Ectodermal cell (in vitro differentiated cells): ENCODE data around the gene LASP1.

Source experiments
- H3K27ac ChIP-seq: 2 replicates; pipeline ENCODE4 v1.7.0; 2013; ENCODE audit warnings: mild to moderate bottlenecking, low read depth, low read length; ENCODE audit not compliant: insufficient read depth, poor library complexity, severe bottlenecking
- H3K27me3 ChIP-seq: 2 replicates; pipeline ENCODE4 v1.7.0; 2013; ENCODE audit warnings: mild to moderate bottlenecking, low read length; ENCODE audit not compliant: insufficient read depth, control insufficient read depth, poor library complexity, severe bottlenecking
- H3K36me3 ChIP-seq: one replicate; pipeline ENCODE4 v1.7.0; 2013; ENCODE audit warnings: low read length; ENCODE audit not compliant: control insufficient read depth, insufficient read depth
- H3K4me1 ChIP-seq: one replicate; pipeline ENCODE4 v1.7.0; 2013; ENCODE audit warnings: low read length; ENCODE audit not compliant: control insufficient read depth, insufficient read depth
- H3K4me3 ChIP-seq: 2 replicates; pipeline ENCODE4 v1.7.0; 2013; ENCODE audit warnings: low read depth, low read length, control low read depth; ENCODE audit not compliant: insufficient read depth
- H3K9me3 ChIP-seq: 2 replicates; pipeline ENCODE4 v1.7.0; 2013; ENCODE audit warnings: mild to moderate bottlenecking, low read length, moderate library complexity; ENCODE audit not compliant: control insufficient read depth
- WGBS, 2 experiments: methylation state at CpG; one replicate each; pipeline ENCODE4 v1.1.7; 2013; ENCODE audit warnings: missing lambda C conversion rate in 2 of 2; 5-methylcytosine and 5-hydroxymethylcytosine counted together

LASP1 gene

DNA sequence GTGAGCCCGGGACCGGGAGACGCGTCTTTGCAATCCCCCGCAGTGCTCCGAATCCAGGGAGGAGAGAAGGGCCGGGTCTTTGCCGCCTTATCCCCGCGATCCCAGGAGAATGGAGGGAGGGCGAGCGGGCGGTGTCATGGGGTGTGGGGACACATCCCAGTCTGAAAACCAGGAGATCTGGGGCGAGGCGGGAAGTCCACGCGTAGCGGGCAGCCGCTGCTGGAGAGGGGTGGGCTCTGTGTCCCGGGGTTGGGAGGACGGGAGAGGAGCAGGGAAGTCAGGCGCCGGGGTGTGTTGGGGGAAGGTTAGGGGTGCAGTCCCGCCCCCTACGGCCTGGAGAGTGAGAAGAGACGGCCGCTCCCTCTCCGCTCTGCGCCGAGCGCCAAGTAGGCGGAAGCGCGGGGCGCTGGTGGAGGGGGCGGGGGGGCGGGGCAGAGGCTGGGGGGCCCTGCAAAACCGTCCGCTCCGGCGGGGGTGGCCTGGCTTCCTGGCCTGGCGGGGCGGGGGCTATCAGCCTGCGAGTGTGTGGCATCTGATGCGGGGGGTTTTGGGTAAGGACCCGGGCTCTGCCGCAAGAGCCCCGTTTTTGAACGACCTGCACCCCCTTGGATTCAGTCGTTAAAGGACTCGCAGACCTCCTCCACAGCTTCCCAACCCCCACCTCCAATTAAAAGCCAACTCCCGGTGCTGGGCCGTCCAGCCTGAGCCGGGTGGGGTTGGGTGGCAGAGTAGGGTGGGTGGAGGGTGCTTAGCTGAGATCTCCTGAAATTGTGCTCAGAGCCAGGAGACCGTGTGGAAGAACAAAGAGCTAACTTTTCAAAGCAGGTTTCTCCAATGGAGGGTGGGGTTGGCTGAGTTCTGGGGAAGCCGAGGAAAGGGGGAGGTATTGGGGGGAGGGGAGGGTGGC, 654 bp downstream of the LASP1 start:
- H3K9me3 ChIP-seq, result no peaks in the 10 kb centered on the region
- peaks cover 9% of the 10 kb centered on the region for H3K27me3 ChIP-seq
- no peaks in the 10 kb centered on the region for H3K36me3 ChIP-seq
- H3K4me1 ChIP-seq, result peaks cover 19% of the 10 kb centered on the region
- WGBS, 2 experiments, result 0 to 1% methylated on average over 46 to 56 of the region's 56 CpGs
- no peak overlapping the region for H3K27ac ChIP-seq
- H3K4me3 ChIP-seq, result peak overlapping the region; percentile 91

DNA sequence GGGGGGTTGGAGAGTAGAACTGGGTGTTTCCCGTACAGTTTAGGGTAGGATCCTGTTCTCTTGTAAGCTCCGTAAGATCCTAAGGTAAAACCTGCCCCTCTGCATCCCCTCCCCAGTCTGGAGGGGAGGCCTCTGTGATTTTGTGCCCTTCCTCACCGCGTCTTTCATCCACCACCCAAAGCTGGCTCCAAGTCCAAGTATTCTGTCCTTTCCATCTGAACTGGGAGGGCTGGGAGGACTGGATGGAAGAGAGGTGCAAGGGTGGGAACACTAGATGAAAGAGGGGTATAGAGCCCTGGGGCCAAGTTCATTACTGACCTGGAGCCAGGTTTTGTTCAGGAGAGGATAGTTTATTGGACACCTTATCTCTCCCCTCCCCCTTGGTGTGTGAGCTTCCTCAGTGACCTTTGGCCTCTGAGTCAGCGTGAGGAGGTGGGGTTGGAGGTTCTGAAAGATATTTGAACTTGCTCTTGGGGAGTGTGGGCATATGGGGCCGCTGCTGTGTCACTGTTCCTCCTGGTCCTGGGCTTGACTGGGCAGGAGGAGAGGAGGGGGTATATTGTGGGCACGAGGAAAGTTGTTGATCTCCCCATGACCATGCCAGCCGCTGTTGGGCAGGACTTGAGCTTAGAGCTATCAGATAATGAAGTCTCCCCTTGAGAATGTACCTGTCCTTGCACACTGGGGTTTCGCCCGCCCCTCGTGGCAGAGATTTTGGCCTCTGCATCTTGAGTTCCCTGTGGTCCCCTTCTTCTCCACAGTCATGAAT, 1.6 kb downstream of the LASP1 start:
- H3K9me3 ChIP-seq, result no peaks in the 10 kb centered on the region
- 36 to 38% methylated on average over 11 of the region's 11 CpGs for WGBS, 2 experiments
- H3K4me3 ChIP-seq, result peak overlapping the region; percentile 91
- H3K27me3 ChIP-seq, result peaks cover 9% of the 10 kb centered on the region
- no peaks in the 10 kb centered on the region for H3K36me3 ChIP-seq
- H3K4me1 ChIP-seq, result peaks cover 23% of the 10 kb centered on the region
- H3K27ac ChIP-seq, result no peak overlapping the region

DNA sequence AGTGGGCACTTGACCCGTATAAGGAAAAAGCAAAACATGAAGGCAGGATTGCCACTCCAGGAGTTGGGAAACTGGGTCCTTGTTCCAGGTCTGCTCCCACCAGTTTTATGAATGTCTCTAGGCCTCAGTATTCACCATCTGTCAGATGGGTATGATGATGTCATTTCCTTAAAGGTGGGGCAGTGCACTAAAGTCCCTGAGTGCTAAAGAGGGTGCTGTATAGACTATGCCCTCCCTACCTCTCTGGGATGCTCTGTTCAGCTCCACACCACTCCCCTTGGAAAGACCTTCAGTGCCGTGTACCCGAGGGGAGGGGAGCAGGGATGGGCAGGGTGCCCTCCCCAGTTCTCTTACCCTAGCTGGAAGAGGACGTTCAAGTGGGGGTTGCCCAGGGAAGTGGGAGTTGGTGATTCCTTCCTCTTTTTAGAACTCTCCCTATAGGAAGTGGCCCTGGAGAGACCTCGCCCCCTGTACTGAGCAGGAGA, 2.2 kb downstream of the LASP1 start:
- Histone ChIP-seq H3K27me3 (peaks cover 9% of the 10 kb centered on the region), H3K27ac (no peak overlapping the region), H3K4me3 (no peak overlapping the region), H3K36me3 (no peaks in the 10 kb centered on the region), H3K4me1 (peaks cover 27% of the 10 kb centered on the region), H3K9me3 (no peaks in the 10 kb centered on the region)
- WGBS, 2 experiments, result 82 to 87% methylated on average over 5 of the region's 5 CpGs

DNA sequence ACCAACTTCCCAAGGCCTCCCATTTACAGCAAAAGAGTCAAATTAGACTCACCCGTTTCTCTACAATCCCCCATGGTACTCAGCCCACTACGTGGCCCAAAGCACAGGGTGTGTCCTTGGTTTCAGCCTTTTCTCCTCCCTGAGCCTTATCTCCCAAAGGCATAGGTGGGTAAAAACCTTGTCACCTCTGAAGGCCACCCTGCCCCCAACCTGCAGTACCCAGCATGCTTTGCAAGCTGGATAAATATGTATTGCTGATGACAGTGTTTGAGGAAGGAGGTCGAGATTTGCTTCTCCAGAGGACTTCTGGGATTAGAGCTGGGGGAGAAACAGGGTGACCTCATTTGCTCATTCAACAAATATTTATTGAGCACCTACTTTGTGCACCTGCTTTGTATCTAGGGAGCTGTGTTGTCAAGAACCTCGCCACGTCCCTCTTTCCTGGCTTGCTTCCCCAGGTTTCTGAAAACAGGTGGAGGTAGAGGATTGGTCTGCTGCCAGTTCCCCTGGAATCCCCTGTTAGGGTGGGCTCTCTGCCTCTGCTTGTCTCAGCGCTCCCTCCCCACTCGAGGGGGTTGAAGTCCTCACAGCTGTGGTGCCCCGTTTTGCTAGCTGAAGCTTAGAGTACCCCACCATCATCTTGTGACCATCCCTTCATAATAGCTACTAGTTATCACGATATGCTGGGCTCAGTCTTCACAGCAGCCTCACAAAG, 3.0 kb downstream of the LASP1 start:
- no peak overlapping the region for H3K27ac ChIP-seq
- H3K4me3 ChIP-seq, result no peak overlapping the region
- H3K9me3 ChIP-seq, result no peaks in the 10 kb centered on the region
- WGBS, 2 experiments, result 86 to 93% methylated on average over 9 of the region's 9 CpGs
- no peaks in the 10 kb centered on the region for H3K36me3 ChIP-seq
- peaks cover 35% of the 10 kb centered on the region for H3K4me1 ChIP-seq
- H3K27me3 ChIP-seq, result peaks cover 9% of the 10 kb centered on the region

DNA sequence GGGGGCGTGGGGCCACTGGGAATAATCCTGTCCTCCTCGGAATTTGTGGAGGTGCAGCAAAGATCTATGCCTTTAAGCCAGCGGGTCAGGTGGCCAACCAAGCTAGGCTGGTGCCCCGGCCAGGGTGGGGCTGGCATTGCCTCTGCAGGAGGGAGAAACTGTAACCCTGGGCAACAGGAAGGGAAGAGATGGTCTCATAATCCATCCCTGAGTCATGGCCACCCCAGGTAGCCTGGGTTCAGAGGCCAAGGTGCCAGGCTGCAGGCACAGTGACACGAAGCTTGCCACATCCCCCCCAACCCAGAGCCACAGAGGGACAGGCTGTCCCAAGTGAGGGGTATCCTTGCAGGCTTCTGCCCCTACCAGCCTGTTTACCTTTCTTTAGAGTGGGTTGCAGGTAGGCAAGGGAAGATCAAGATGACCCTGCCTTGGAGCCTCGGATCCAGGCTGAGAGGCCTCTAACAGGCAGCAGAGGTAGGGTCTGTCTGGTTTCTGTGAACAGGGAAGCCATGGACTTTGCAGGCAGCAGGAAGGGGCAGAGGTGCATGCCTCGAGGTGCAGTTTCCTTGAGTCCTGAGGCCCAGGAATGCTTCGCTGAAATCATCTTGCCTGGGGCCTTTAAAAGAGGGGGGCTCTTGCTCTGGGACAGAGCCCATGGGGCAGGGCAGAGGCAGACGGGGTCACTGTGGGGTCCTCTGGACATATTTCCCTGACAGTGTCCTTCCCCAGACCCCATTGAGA, 4.0 kb downstream of the LASP1 start:
- Histone ChIP-seq H3K4me3 (no peak overlapping the region), H3K36me3 (no peaks in the 10 kb centered on the region), H3K4me1 (peaks cover 43% of the 10 kb centered on the region), H3K9me3 (no peaks in the 10 kb centered on the region), H3K27me3 (peaks cover 2% of the 10 kb centered on the region), H3K27ac (no peak overlapping the region)
- 86 to 87% methylated on average over 9 of the region's 9 CpGs for WGBS, 2 experiments

DNA sequence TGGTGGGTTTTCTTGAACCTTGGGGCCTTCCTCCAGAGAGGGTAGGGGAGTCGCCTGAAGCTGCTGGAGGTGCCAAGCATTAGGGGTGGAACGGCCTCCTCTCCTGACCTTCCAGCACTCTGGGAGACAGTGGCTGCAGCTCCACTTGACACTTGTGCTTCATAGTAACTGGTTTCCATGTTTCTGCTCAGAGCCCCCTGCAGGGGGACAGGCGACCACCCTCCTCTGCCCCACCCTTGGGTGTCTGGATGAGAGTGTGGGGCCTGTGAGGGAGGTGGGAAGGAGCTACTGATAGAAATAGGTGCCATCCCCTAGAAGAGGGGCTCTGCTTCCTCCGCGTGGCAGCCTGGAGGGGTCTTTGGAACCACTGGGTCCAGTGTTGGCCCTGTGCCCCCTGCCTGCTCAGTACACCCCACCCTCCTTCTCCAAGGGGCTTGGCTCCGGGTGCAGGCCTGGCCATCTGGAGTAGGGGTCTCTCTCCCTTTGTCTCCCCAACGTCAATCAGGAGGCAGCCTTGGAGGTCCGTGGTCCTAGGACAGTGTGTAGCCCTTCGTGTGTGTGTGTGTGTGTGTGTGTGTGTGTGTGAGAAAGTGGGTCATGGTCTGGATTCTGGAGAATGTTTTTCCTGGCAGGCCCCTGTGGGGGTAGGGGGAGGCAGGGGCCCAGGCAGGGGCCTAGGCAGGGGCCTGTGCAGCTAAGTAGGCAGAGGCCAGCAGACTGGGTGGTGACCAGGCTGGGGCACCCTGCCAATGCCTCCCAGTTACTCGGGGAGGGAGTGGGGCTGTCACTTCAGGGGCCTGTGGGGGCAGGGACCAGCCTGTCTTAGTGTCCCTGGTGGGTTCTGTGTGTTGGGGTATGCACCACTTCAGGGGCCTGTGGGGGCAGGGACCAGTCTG, 4.9 kb downstream of the LASP1 start:
- 80 to 88% methylated on average over 10 of the region's 10 CpGs for WGBS, 2 experiments
- H3K27me3 ChIP-seq, result no peaks in the 10 kb centered on the region
- H3K4me3 ChIP-seq, result no peak overlapping the region
- H3K36me3 ChIP-seq, result no peaks in the 10 kb centered on the region
- no peaks in the 10 kb centered on the region for H3K9me3 ChIP-seq
- peaks cover 51% of the 10 kb centered on the region for H3K4me1 ChIP-seq
- no peak overlapping the region for H3K27ac ChIP-seq

DNA sequence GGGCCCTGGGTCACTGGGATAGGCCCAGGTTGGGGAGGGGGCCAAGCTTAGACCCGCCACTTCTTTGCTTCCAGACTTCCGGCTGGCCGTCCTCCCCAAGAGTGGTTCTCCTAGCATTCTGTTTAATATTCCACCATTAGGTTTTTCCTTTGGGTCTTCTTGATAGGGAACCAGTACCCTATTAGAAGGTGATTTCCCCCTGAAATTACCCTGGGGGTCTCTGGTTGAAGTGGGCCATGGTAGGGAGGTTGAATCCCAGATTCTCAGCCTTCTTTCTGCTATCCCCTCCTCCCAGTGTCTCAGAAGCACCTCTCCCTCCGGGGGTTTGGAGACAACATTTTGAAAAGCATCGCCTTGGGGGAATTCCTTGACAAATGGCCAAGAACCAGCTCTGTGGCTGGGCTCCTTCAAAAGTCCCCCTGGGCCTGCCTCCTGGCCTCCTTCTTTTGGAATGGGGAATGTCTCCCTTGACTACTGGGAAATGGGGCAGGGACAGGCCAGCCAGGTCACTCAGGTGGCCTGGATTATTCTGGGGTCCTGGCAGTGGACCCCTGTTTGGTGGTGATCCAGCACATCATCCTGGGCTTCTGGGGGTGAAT, 5.7 kb downstream of the LASP1 start:
- Histone ChIP-seq H3K27ac (no peak overlapping the region), H3K4me1 (peaks cover 59% of the 10 kb centered on the region), H3K9me3 (no peaks in the 10 kb centered on the region), H3K27me3 (no peaks in the 10 kb centered on the region), H3K4me3 (no peak overlapping the region), H3K36me3 (no peaks in the 10 kb centered on the region)
- 70 to 76% methylated on average over 5 of the region's 5 CpGs for WGBS, 2 experiments

DNA sequence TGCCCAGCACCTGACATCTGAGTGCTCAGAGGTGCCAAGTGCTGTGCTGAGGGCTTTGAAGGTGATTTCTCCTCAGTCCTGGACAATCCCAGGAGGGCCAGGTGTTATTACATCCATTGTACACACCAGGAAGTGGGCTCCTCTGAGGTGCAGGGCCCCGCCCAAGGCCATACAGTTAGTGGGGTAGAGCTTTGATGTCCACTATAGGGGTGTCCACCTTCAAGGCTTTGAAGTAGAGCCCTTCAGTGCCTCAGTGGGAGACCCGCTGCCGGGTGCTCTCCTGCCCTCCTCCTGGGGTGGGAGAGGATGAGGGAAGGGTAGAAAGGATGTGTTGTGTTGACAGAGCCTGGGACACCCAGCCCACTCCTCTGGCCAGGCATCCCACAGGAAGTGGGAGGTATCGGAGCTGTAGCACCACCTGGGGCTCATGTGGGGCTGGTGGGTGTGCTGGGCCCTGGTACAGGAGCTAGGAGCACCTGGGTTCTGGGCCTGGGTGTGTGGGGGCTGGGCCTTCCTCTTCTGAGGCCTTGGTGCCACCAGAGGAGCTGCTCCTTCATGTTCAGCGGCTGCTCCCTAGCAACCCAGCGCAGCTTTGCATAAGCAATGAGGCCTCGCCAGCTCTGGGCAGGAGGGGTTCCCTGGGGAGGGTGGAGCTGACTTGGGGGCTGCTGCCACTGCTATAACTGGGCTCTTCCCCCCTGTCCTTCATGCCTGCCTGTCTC, 7.4 kb downstream of the LASP1 start:
- no peaks in the 10 kb centered on the region for H3K36me3 ChIP-seq
- 43 to 49% methylated on average over 7 of the region's 7 CpGs for WGBS, 2 experiments
- H3K27ac ChIP-seq, result no peak overlapping the region
- H3K9me3 ChIP-seq, result no peaks in the 10 kb centered on the region
- H3K4me3 ChIP-seq, result no peak overlapping the region
- H3K4me1 ChIP-seq, result peaks cover 75% of the 10 kb centered on the region
- no peaks in the 10 kb centered on the region for H3K27me3 ChIP-seq
